Neural progenitor cell (in vitro differentiated cells): ENCODE data around the gene ELAVL3. TPM values are rescaled to one million over a fixed set of nuclear protein-coding genes. Genes with fewer than 3 reads are reported as not detected.

Source experiments
- DNase-seq: peaks from one replicate; pipeline ENCODE4 v3.0.0-alpha.2; 2016; ENCODE audit warnings: low spot score
- H2AFZ ChIP-seq: fragments of 200-600 bp; sonication (generic); replicated peaks from 2 replicates; pipeline ENCODE4 v1.6.1; 2016; ENCODE audit warnings: antibody characterized with exemption
- H3F3A ChIP-seq: fragments of 200-600 bp; sonication (generic); 2 replicates; pipeline ENCODE4 v1.6.1; 2016; ENCODE audit warnings: antibody characterized with exemption, low read depth
- H3K27ac ChIP-seq: fragments of 200-600 bp; sonication (generic); 2 replicates; pipeline ENCODE4 v1.5.1; 2016; ENCODE audit warnings: mild to moderate bottlenecking
- H3K27me3 ChIP-seq: fragments of 200-600 bp; sonication (generic); 2 replicates; pipeline ENCODE4 v1.6.1; 2016; ENCODE audit warnings: mild to moderate bottlenecking, moderate library complexity
- H3K36me3 ChIP-seq: fragments of 200-600 bp; sonication (generic); 2 replicates; pipeline ENCODE4 v1.5.1; 2016
- H3K4me1 ChIP-seq: fragments of 200-600 bp; sonication (generic); 2 replicates; pipeline ENCODE4 v1.6.1; 2016; ENCODE audit warnings: mixed run types
- H3K4me2 ChIP-seq: fragments of 200-600 bp; sonication (generic); 2 replicates; pipeline ENCODE4 v1.6.1; 2016
- H3K4me3 ChIP-seq: fragments of 200-600 bp; sonication (generic); 2 replicates; pipeline ENCODE4 v1.5.1; 2016
- H3K79me2 ChIP-seq: fragments of 200-600 bp; sonication (generic); 2 replicates; pipeline ENCODE4 v1.6.1; 2016; ENCODE audit warnings: low read depth
- H3K9ac ChIP-seq: fragments of 200-600 bp; sonication (generic); 2 replicates; pipeline ENCODE4 v1.6.1; 2016
- H3K9me3 ChIP-seq: fragments of 200-600 bp; sonication (generic); 2 replicates; pipeline ENCODE4 v1.5.1; 2016; ENCODE audit warnings: low read depth
- H4K20me1 ChIP-seq: fragments of 200-600 bp; sonication (generic); 2 replicates; pipeline ENCODE4 v1.6.1; 2016; ENCODE audit warnings: low read depth
- H3K27ac Mint-ChIP-seq: 3 replicates; pipeline ENCODE4 v1.8.0; 2021; ENCODE audit warnings: mixed read lengths
- H3K27me3 Mint-ChIP-seq: 2 replicates; pipeline ENCODE4 v1.8.0; 2022; ENCODE audit warnings: low read depth, mild to moderate bottlenecking, inconsistent platforms, moderate library complexity, mixed read lengths; ENCODE audit not compliant: insufficient read depth
- H3K36me3 Mint-ChIP-seq: 3 replicates; pipeline ENCODE4 v1.8.0; 2021; ENCODE audit warnings: mixed read lengths
- H3K4me1 Mint-ChIP-seq: 3 replicates; pipeline ENCODE4 v1.8.0; 2021; ENCODE audit warnings: mixed read lengths
- H3K4me3 Mint-ChIP-seq: 3 replicates; pipeline ENCODE4 v1.8.0; 2021; ENCODE audit warnings: mild to moderate bottlenecking, moderate library complexity, mixed read lengths
- H3K9me3 Mint-ChIP-seq: 3 replicates; pipeline ENCODE4 v1.8.0; 2020; ENCODE audit warnings: mixed read lengths
- CTCF ChIP-seq: fragments of 200-600 bp; sonication (generic); IDR thresholded peaks from 2 replicates; pipeline ENCODE4 v1.5.1; 2017; ENCODE audit warnings: antibody characterized with exemption, mild to moderate bottlenecking
- EZH2 ChIP-seq: fragments of 200-600 bp; sonication (generic); IDR thresholded peaks from 2 replicates; pipeline ENCODE4 v1.6.1; 2017; ENCODE audit warnings: antibody characterized with exemption, mild to moderate bottlenecking, moderate library complexity
- EZH2phosphoT487 ChIP-seq: fragments of 200-600 bp; sonication (generic); IDR thresholded peaks from 2 replicates; pipeline ENCODE4 v1.6.1; 2017; ENCODE audit warnings: antibody characterized with exemption
- total RNA-seq: library from RNA; depleted of rRNA; stranded (reverse); fragments of >200 nt; gene quantifications from 2 replicates; pipeline ENCODE4 v1.2.3, GENCODE V29; 2015; ENCODE audit warnings: low replicate concordance

ELAVL3 gene
- total RNA-seq, 1 donor from 2014 or later = not detected

DNA sequence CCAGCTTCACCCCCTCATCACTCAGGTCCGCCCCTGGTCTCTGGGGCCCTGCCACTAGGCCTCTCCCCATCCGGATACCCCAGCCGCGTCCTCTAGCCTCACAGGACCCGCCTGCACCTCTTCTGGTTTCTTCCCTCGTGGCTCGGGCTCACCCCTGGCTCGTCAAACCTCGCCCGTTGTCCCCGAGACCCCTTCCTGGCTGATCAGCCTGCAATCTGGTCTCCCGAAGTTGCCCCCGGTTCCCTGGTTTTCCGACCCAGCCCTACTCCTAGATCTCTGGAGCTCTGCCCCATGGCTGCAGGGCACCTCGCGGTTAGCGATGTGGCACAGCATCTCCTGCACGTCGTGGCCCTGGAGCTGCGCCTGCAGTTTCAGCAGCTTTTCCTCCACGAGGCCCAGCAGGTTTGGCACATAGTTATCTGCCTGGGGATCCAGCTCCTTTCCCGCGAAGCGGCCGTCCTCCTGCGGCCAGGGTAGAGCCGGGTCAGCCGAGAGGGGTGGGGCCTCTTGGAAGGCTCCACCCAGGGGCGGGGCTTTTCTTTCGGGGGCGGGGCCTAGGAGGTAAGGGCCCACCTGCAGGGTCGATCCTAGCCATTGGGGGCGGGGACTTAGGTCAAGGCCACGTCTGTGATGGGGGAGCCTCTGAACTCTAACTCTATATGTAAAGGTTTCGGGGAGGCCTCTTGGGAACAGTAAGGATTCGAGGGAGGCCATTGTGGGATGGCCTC is 59.3 kb downstream of the ELAVL3 start:
- Mint-ChIP-seq H3K27me3 (peaks cover 67% of the 10 kb centered on the region), H3K4me3 (peak overlapping the region; percentile 71)
- peak overlapping the region; percentile 38 for H3K4me3 ChIP-seq

GRCh38 chr19:11420429-11421370 is 60.1 kb downstream of the ELAVL3 start:
- H3K9ac ChIP-seq = no peak overlapping the region
- peak; percentile 65 for DNase-seq
- H3K4me3 Mint-ChIP-seq = peak overlapping the region; percentile 81

More for the DNA sequence above, 59.3 kb downstream of the ELAVL3 start:
- Histone ChIP-seq H3F3A (peaks cover 39% of the 10 kb centered on the region), H3K4me1 (peaks cover 8% of the 10 kb centered on the region), H3K36me3 (no peaks in the 10 kb centered on the region), H3K27ac (no peak overlapping the region), H4K20me1 (peaks cover 4% of the 10 kb centered on the region), H3K4me2 (peak overlapping the region; percentile 80), H3K9me3 (no peaks in the 10 kb centered on the region), H3K9ac (no peak overlapping the region), H3K79me2 (no peaks in the 10 kb centered on the region), H3K27me3 (peaks cover 76% of the 10 kb centered on the region), H2AFZ (peak overlapping the region; percentile 77)
- DNase-seq = peak; percentile 61
- peaks cover 12% of the 10 kb centered on the region for H3K4me1 Mint-ChIP-seq
- H3K27ac Mint-ChIP-seq = no peak overlapping the region
- peaks cover 7% of the 10 kb centered on the region for H3K9me3 Mint-ChIP-seq
- TF ChIP-seq EZH2 (peak; percentile 12), CTCF (no peak), EZH2phosphoT487 (peak; percentile 22)
- H3K36me3 Mint-ChIP-seq = no peaks in the 10 kb centered on the region

More at GRCh38 chr19:11420429-11421370, 60.1 kb downstream of the ELAVL3 start:
- H3K36me3 Mint-ChIP-seq = no peaks in the 10 kb centered on the region
- peaks cover 10% of the 10 kb centered on the region for H3K9me3 Mint-ChIP-seq
- Histone ChIP-seq H3K4me1 (peaks cover 8% of the 10 kb centered on the region), H4K20me1 (peaks cover 4% of the 10 kb centered on the region), H3K4me2 (peak overlapping the region; percentile 80), H3K9me3 (no peaks in the 10 kb centered on the region), H3K36me3 (no peaks in the 10 kb centered on the region), H3K27me3 (peaks cover 76% of the 10 kb centered on the region), H3K27ac (no peak overlapping the region), H3K4me3 (peak overlapping the region; percentile 38), H2AFZ (peak overlapping the region; percentile 77), H3K79me2 (no peaks in the 10 kb centered on the region), H3F3A (peaks cover 39% of the 10 kb centered on the region)
- peaks cover 72% of the 10 kb centered on the region for H3K27me3 Mint-ChIP-seq
- H3K4me1 Mint-ChIP-seq = peaks cover 12% of the 10 kb centered on the region
- H3K27ac Mint-ChIP-seq = no peak overlapping the region
- TF ChIP-seq CTCF = no peak
- TF ChIP-seq EZH2 = peak; percentile 48
- TF ChIP-seq EZH2phosphoT487 = peak; percentile 40
